GM21576 (cell line): Measurements from ENCODE around the gene CXCR5.

Source experiments
- ATAC-seq: cut with Tn5 transposase; IDR thresholded peaks from one replicate; pipeline ENCODE4 v1.9.1; 2021; ENCODE audit warnings: mild to moderate bottlenecking, moderate library complexity; ENCODE audit not compliant: unreplicated experiment

Gene CXCR5

DNA sequence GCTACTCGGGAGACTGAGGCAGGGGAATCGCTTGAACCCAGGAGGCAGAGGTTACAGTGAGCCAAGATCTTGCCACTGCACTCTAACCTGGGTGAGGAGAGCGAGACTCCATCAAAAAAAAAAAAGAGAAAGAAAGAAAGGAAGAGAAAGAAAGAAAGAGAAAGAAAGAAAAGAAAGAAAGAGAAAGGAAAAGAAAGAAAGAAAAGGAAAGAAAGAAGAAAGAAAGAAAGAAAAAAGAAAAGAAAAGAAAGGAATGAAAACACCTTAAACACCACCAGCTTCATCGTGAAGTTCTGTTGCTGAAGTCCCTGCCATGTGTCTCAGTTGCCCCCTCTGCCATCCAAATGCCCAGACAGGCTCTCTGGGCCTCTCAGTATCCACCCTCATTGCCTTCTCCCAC lies 9.9 kb upstream of the CXCR5 start:
- no peak for ATAC-seq

DNA sequence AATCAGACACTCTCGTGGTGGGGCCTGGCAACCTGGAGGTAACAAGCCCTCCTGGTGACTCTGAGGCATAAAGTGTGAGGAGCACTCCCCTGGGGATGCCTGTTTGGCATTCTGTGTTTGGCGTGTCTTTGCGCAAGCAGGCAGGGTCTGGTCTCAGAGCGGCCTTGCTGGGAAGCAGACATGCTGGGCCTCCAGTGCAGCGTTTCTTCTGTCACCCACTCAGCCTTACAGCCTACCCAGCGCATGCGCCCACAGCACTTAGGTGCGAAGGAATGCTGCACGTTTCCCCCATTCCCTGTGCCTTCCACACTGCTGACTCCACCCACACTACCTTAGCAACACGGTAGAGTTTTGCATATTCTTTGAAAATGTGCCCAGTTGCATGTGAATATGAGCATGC lies 7.4 kb upstream of the CXCR5 start:
- ATAC-seq = no peak

DNA sequence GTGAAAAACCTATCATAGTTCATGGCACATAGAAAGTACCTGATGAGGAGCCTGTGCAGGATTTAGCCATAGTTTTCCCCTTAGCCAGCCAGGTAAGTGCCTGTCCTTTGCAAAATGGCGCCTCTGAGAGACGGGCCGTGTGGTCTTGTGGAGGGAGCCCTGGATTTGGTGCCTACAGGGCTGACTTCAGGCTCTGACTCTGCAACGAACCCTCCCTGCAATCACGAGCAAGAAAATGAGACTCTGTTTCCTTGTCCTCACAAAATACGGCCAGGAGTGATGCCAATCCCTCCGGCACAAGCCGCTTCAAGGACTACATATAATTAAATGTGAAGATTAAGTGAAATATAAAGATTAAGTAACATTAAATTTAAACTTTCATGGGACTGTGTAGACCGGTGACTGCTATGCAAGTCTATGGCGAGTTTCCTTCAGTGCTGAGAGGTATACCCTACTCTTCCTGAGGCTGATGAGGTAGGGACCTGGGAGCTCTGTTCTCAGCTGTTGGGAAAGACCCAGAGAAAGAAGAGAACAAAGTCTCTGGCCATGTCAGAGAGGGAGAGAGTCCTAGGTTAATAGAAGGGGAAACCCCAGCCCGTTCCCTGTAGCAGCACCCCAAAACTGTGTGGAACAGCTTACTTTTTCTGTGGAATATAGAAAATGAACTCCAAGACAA lies 6.1 kb upstream of the CXCR5 start:
- ATAC-seq = no peak

DNA sequence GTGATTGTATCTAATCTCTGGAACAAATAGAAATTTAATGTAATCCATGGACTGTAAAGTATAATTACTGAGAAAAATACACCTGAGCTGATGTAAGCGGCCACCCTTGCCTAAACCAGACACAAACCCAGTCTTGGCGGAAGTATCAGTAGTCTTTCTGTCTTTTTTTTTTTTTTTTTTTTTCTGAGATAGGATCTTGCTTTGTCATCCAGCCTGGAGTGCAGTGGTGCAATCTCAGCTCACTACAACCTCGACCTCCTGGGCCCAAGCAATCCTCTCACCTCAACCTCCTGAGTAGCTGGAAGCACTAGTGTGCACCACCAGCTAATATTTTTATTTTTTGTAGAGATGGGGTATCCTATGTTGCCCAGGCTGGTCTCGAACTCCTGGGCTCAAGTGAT lies 5.5 kb upstream of the CXCR5 start:
- no peak for ATAC-seq

DNA sequence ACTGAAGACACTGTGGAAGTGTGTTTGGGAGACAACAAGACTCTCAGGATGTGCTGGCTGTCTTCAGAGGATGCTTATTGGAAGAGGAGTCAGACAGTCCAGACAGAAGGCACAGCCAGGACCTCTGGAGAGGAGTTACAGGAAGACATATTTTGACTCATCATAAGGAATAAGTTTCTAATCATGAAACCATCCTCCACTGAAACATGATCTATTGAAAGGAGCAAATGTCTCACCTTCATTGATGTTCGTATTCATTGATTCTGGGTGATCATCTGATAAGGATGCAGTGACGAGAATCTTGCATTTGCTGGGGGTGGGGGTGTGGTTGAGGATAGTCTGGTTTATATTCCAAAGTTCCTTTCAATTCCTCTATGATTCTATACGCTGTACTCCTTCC lies 2.5 kb upstream of the CXCR5 start:
- ATAC-seq = no peak

DNA sequence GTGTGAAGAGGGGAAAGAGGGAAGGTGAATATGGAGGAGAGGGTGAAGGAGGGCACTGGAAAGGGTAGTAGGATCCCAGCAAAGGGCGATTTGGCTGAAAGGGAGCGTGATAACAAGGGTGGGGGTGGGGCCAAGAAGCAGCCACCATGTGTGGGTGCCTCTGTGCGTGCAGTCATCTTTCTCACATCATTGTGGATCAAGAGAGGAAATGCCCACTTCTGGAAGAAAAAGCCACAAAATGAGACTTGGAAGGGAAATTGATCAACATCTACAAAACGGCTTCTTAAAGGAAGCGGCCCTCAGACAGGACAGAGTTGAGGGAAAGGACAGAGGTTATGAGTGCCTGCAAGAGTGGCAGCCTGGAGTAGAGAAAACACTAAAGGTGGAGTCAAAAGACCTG lies 1.2 kb upstream of the CXCR5 start:
- no peak for ATAC-seq

DNA sequence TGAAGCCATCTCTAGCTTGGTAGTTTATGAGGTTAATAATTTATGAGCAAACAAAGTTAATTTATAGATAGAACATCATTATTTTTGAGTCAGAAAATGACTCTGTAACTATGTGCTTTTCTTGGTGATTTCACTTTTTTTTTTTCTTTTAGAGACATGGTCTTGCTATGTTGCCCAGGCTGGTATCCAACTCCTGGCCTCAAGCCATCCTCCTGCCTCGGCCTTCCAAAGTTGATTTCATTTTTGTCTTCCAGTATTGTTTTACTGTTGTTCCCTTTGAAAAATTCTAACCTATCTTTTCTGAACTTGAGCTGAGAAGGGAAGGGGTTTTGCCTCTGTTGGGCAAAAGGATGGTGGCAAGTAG lies 706 bp upstream of the CXCR5 start:
- ATAC-seq = no peak

DNA sequence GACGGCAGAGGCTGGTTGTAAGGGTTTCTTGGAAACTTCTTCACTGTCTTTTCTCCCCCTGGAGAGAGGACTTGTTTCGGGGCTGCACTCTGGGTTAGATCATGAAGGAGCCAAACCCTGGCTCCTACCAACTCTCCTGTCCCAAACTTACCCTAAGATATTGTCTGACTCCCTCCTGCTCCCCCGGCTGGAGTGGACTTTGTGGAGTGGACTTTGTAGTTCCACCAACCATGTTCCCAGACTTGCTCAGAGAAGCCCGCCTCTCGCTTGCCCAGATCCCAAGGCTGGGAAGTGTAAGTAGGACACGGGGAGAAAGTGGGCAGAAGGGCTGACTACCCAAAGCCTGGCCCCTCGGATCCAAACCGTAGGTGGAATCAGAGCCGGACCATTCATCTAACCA lies 1.2 kb downstream of the CXCR5 start:
- no peak for ATAC-seq

DNA sequence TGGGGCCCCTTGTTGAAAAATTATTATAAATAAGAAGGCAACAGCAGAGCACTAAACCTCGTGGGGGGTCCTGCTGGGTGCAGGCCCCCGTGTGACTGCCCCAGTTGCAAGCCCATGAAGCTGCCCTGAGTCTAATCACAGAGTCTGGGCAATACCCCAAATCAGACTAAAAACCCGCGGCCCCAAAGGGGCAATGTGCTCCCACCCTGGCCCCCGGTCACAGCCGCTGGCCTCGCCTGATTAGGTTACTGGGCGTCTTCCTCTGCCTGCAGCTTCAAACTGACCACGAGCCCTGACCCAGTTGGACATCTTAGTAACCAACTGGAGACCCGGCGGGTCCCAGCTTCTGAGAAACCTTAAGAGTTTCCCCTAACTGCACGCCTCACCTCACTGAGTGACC lies 1.6 kb downstream of the CXCR5 start:
- no peak for ATAC-seq

DNA sequence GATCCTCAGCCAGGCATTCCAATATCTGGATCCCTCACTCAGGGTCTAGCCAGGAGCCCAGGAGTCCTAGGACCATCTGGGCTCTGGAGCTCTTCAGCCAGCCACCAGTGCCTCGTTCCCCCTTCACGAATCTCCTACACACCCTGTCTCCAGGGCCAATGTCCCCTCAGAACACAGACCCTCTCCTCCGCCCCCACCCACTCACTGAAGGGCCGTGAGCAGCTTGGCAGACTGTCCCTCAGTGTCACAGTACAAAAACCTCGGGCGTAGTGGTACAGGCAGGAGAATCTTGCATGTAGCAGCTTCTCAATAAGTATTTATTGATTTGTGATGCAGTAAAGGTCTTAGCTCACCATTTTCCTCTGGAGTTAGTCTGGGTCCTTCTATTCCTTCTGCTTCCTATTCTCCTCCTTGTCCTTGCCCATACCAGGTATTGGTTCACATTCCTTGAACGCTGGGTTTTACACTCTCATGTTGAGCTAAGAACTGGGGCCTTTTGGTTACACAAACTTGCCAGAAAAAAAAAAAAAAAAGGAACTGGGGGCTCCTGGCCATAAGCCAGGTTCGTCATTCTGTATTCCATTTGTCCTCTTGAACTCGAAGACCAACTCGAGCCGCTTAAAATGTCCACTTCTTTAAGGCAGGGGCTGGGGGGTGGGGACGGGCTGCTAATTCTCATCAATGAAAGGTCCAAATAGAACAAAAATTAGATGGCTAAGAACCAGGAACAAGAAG lies 2.3 kb downstream of the CXCR5 start:
- ATAC-seq = no peak

DNA sequence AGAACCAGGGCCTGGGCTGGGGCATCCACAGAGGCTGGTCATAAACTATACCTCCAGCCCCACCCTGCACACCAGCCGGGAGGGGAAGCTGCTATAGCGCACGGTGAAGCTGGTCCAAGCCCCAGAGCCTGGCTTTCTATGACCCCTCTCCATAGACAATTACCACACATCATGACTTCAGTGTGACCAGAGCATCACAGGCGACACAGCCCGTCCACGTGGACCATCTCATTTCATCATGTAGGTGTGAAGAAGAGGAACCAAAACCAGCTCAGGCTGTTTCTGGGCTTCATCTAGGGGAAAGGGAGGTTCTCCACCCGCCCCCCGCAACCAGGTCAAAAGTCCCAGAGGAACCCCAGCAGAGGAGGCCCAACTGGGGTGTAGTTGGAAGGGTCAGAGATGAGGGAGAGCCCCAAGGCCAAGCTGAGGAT lies 3.0 kb downstream of the CXCR5 start:
- no peak for ATAC-seq

DNA sequence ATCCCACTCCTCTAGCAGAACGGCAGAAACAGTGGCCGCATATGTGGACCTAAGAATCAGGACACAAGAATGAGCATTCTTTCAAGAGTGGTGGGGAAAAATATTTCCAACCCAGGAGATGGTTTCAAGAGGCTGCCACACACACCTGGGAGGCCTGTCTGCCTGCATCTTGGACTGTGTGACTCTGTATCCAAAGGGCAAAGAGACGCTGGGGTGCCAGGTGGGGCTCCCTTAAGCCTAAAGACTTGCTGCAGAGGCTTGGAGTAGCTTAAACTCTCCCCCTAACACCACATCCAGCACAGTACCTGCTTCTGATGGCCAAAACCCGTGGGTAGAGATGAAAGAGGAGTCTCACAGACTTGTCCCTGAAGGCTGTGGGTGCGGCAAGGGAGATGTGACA lies 3.5 kb downstream of the CXCR5 start:
- ATAC-seq = no peak

DNA sequence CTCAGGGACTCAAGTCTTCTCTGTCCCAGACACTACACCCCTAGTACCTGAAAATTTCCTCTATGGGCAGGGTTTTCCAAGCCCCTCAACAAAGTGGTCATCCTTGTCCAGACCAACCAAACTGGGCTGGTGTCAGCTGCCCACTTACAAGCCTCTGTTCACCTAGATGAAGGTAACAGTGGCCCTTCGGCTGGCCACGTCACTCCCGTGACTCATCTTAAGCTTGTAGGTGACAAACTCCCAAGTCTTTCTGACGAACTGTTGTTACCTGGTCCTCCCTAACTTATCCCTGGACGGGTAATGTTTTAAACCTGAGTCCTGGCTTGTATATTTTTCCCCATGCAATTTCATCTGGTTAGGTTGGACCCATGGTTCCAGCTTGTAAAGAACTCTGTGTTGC lies 4.7 kb downstream of the CXCR5 start:
- ATAC-seq = no peak

DNA sequence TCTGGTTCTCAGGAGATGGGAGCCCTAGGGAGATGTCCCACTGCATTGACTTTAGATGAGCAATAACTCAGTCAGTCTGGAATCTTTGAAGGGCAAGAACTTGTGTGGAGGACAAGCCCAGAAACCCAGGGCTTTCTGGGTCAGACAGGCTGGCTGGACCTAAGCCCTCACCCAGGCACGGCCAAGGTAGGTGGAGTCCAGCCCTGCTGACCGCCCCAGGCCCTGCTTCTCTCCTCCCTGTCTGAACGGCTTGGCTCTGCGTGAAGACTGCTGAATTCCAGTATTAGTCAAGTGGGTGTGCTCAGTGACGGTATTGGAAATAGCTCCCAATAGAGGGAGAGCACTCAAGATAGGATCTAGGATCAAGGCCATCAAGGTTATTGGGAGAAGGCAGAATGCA lies 6.1 kb downstream of the CXCR5 start:
- ATAC-seq = no peak

DNA sequence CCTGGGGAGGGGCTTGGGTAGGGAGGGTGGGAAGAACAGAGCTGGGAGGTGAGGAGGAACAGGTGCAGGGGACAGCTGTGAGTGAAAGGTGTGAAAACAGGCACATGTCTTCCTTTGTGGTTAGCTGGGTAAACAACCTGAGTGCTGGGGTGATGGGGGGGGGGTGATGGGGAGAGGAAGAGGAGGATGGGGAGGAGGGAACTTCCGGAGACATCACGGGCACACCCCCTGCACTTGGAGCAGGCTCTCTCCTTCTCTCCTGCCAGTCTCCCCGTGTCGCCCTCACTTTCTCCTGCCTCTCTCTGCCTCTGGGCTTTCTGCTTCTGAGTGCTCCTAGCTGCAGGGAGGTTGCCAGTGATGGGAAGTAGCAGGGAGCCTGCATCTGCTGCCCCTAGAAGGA lies 8.8 kb downstream of the CXCR5 start:
- no peak for ATAC-seq

DNA sequence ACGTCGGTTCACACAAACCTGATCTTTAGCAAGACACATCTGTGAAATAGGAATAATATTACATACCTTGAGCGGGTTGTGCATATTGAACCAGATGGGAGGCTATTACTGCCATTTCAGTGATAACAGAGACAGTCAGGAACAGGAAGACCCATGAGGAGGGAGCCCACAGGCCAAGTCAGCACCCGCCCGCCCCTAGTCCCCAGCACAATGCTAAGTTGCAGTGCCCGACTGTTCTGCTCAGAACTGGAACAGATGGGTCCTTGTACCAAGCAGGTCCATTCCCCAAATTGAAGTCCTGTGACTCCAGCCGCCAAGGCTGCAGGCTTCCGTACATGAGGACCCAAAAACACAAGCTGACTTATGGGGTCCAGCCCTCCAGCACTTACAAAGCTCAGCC lies 9.3 kb downstream of the CXCR5 start:
- no peak for ATAC-seq

DNA sequence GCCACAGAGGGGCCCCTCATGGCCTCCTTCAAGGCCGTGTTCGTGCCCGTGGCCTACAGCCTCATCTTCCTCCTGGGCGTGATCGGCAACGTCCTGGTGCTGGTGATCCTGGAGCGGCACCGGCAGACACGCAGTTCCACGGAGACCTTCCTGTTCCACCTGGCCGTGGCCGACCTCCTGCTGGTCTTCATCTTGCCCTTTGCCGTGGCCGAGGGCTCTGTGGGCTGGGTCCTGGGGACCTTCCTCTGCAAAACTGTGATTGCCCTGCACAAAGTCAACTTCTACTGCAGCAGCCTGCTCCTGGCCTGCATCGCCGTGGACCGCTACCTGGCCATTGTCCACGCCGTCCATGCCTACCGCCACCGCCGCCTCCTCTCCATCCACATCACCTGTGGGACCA lies 10.0 kb downstream of the CXCR5 start:
- ATAC-seq = no peak

DNA sequence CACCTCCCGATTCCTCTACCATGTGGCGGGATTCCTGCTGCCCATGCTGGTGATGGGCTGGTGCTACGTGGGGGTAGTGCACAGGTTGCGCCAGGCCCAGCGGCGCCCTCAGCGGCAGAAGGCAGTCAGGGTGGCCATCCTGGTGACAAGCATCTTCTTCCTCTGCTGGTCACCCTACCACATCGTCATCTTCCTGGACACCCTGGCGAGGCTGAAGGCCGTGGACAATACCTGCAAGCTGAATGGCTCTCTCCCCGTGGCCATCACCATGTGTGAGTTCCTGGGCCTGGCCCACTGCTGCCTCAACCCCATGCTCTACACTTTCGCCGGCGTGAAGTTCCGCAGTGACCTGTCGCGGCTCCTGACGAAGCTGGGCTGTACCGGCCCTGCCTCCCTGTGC lies 10.5 kb downstream of the CXCR5 start:
- no peak for ATAC-seq

DNA sequence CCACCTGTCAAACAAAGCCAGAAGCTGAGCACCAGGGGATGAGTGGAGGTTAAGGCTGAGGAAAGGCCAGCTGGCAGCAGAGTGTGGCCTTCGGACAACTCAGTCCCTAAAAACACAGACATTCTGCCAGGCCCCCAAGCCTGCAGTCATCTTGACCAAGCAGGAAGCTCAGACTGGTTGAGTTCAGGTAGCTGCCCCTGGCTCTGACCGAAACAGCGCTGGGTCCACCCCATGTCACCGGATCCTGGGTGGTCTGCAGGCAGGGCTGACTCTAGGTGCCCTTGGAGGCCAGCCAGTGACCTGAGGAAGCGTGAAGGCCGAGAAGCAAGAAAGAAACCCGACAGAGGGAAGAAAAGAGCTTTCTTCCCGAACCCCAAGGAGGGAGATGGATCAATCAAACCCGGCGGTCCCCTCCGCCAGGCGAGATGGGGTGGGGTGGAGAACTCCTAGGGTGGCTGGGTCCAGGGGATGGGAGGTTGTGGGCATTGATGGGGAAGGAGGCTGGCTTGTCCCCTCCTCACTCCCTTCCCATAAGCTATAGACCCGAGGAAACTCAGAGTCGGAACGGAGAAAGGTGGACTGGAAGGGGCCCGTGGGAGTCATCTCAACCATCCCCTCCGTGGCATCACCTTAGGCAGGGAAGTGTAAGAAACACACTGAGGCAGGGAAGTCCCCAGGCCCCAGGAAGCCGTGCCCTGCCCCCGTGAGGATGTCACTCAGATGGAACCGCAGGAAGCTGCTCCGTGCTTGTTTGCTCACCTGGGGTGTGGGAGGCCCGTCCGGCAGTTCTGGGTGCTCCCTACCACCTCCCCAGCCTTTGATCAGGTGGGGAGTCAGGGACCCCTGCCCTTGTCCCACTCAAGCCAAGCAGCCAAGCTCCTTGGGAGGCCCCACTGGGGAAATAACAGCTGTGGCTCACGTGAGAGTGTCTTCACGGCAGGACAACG lies 11.7 kb downstream of the CXCR5 start:
- no peak for ATAC-seq

DNA sequence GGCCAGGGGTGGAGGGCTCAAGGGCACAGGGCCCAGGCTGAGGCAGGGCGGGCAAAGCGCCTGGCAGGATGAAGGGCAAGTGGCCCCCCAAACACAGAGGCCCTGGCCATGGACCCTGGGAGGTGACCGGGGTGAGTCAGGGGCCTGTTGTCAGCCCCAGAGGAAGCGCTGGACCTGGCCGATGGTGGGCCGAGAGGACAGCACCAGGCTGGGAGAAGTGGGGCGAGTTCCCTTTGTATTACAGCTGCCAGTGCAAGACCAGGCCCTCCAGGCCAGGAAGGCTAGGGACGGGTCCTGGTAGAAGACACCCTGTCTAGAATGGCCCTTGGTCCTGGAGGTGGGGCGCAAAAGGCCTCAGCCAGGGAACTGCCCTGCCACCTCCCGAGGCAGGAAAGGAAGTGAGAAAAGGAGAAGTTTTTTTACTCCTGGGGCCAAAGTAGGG lies 12.8 kb downstream of the CXCR5 start:
- no peak for ATAC-seq

DNA sequence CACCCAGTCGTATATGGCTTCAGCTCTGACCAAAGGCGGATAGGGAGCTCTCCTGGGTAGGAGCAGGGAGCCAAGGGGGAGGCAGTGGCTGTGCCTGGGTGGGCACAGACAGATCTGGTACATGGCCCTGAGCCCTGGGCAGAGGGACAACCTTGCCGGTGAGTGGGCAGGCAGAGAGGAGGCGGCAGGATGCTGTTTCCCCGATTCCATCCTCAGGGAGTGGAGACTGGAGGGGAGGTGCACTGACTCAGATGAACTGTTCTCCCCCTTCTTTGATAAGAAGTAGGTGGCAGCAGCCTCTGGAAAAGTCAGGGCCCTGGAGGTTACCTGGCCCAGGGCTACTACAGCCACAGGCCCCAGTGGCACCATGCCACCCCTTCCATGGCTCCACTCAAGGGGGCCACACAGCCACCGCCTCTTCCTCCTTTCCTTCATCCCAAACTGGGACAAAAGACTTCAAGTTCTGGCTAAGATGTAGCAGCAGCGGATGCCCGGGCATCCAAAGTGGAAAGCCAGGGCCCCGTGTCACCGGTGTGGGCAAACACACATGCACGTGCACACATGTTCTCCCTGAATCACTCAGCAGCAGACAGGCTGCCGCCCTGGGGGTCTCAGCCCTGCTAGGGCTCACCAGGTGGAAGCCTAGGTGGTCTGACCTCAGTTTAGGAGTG lies 13.4 kb downstream of the CXCR5 start:
- no peak for ATAC-seq
